Muscle layer of colon (tissue), 2 donors: ENCODE results near the gene PYGO1.

Experiments used
- H3K27ac ChIP-seq: one replicate; pipeline ENCODE4 v1.7.0; 2013; ENCODE audit warnings: low read depth, mild to moderate bottlenecking, low read length, moderate library complexity
- H3K27me3 ChIP-seq, 2 donors: one replicate each; pipeline ENCODE4 v1.7.0; 2013; ENCODE audit warnings: low read length in 2 of 2, mild to moderate bottlenecking in 2 of 2; ENCODE audit not compliant: insufficient read depth in 2 of 2, control insufficient read depth in 1 of 2
- H3K36me3 ChIP-seq: one replicate; pipeline ENCODE4 v1.7.0; 2013; ENCODE audit warnings: mild to moderate bottlenecking, low read length; ENCODE audit not compliant: insufficient read depth
- H3K4me1 ChIP-seq: one replicate; pipeline ENCODE4 v1.7.0; 2013; ENCODE audit warnings: mild to moderate bottlenecking, low read length; ENCODE audit not compliant: insufficient read depth
- H3K4me3 ChIP-seq, 2 donors: one replicate each; pipeline ENCODE4 v1.7.0; 2013; ENCODE audit warnings: low read length in 2 of 2, low read depth in 1 of 2, mild to moderate bottlenecking in 1 of 2, moderate library complexity in 1 of 2
- H3K9ac ChIP-seq: one replicate; pipeline ENCODE4 v1.7.0; 2013; ENCODE audit warnings: low read length
- H3K9me3 ChIP-seq: one replicate; pipeline ENCODE4 v1.7.0; 2013; ENCODE audit warnings: mild to moderate bottlenecking, low read length
- donor health status: abdominal sarcoma.
- donor health status: Adenocarcinoma of cecum.

Gene PYGO1, protein sequence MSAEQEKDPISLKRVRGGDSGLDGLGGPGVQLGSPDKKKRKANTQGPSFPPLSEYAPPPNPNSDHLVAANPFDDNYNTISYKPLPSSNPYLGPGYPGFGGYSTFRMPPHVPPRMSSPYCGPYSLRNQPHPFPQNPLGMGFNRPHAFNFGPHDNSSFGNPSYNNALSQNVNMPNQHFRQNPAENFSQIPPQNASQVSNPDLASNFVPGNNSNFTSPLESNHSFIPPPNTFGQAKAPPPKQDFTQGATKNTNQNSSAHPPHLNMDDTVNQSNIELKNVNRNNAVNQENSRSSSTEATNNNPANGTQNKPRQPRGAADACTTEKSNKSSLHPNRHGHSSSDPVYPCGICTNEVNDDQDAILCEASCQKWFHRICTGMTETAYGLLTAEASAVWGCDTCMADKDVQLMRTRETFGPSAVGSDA

DNA sequence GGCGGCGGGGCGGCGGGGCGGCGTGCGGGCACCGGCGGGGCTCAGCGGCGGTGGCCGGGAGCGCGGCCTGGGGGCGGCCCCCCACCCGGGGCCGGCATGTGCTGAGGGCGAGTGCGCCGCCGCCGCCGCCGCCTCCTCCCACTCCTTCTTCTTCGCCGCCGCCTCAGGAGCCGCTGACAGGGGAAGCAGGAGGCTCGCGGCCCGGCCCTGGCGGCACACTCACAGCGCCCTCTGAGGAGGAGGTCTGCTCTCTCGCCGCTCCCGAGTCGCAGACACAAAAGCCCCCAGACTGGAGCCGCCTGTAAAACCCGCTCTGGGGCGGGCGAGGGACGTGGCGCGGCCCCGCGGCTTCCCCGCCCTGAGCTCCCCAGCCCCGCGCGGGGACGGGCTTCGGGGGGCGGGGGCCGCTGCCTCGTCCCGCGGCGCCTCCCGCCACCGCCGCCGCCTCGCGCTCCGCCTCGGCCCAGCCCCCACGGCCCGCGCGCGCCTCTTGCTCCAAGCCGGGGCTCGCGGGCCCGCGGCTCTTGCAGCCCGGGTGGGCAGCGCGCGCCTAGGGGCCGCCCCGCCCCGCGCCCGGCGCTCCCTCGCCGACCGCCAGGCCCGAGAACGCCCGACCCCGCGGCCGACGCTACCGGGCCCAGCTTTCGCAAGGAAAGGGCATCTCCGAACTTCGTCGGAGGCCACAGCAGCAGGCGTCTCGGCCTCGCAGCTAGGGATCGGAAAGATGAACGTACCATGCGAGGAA, at the start of gene PYGO1:
PYGO1 (minus strand) TSS at position 276 of the 745 bp plus-strand sequence. CDS start 462 bp downstream, outside the sequence.
- Histone ChIP-seq H3K27ac (peak within 1 kb of the TSS; percentile 76), H3K9ac (peak within 1 kb of the TSS; percentile 4), H3K9me3 (no peaks in the 10 kb centered on the region), H3K27me3 (no peaks in the 10 kb centered on the region), H3K4me3 (peak within 1 kb of the TSS; percentile 60 to 74), H3K4me1 (peaks cover 14% of the 10 kb centered on the region), H3K36me3 (no peaks in the 10 kb centered on the region)

DNA sequence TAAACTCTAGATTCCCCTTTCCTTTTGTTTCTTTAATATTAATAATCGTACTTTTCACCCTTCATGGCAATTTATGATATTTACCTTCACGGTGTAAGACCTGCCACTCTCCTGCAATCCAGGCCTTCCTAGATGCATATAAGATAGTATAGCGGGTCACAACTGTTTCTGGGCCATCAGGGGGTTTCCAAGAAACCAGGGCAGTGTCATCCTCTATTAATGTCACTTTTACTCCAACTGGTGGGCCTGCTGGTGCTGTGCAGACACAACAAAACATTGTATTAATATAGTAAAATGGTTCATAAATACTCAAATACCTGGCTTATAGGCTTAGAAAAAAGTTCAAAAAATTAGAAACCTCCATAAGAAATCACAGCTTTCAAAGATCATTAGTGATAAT, 48.9 kb upstream of the PYGO1 start:
- Histone ChIP-seq H3K27me3 (no peaks in the 10 kb centered on the region), H3K4me3 (no peak overlapping the region), H3K9me3 (no peaks in the 10 kb centered on the region), H3K36me3 (peaks cover 9% of the 10 kb centered on the region), H3K4me1 (no peaks in the 10 kb centered on the region), H3K9ac (no peak overlapping the region), H3K27ac (no peak overlapping the region)

- H3K9ac ChIP-seq = no peak overlapping the region
- no peak overlapping the region for H3K27ac ChIP-seq
- peaks cover 4% of the 10 kb centered on the region for H3K36me3 ChIP-seq
- no peaks in the 10 kb centered on the region for H3K9me3 ChIP-seq
- no peaks in the 10 kb centered on the region for H3K27me3 ChIP-seq
- peaks cover 4% of the 10 kb centered on the region for H3K4me1 ChIP-seq
- no peak overlapping the region for H3K4me3 ChIP-seq
Measured at GRCh38 chr15:55633731-55634130, 45.6 kb upstream of the PYGO1 start.

GRCh38 chr15:55632434-55632833, 44.3 kb upstream of the PYGO1 start:
- Histone ChIP-seq H3K9ac (no peak overlapping the region), H3K27ac (no peak overlapping the region), H3K4me1 (peaks cover 4% of the 10 kb centered on the region), H3K9me3 (no peaks in the 10 kb centered on the region), H3K4me3 (no peak overlapping the region), H3K36me3 (no peaks in the 10 kb centered on the region), H3K27me3 (no peaks in the 10 kb centered on the region)

- no peak overlapping the region for H3K9ac ChIP-seq
- H3K4me1 ChIP-seq = peaks cover 4% of the 10 kb centered on the region
- H3K27ac ChIP-seq = no peak overlapping the region
- no peaks in the 10 kb centered on the region for H3K9me3 ChIP-seq
- H3K27me3 ChIP-seq = no peaks in the 10 kb centered on the region
- H3K4me3 ChIP-seq = no peak overlapping the region
- H3K36me3 ChIP-seq = no peaks in the 10 kb centered on the region
Measured at GRCh38 chr15:55630858-55631257, 42.7 kb upstream of the PYGO1 start.

GRCh38 chr15:55628369-55628730, 40.2 kb upstream of the PYGO1 start:
- no peaks in the 10 kb centered on the region for H3K27me3 ChIP-seq
- no peak overlapping the region for H3K27ac ChIP-seq
- no peaks in the 10 kb centered on the region for H3K36me3 ChIP-seq
- H3K9ac ChIP-seq = no peak overlapping the region
- H3K9me3 ChIP-seq = no peaks in the 10 kb centered on the region
- H3K4me3 ChIP-seq = no peak overlapping the region
- H3K4me1 ChIP-seq = peaks cover 4% of the 10 kb centered on the region

- no peaks in the 10 kb centered on the region for H3K27me3 ChIP-seq
- no peak overlapping the region for H3K9ac ChIP-seq
- no peak overlapping the region for H3K27ac ChIP-seq
- no peaks in the 10 kb centered on the region for H3K36me3 ChIP-seq
- H3K9me3 ChIP-seq = no peaks in the 10 kb centered on the region
- H3K4me3 ChIP-seq = no peak overlapping the region
- H3K4me1 ChIP-seq = peaks cover 4% of the 10 kb centered on the region
Measured at GRCh38 chr15:55627730-55628368, 39.7 kb upstream of the PYGO1 start.

- H3K9me3 ChIP-seq = no peaks in the 10 kb centered on the region
- no peaks in the 10 kb centered on the region for H3K27me3 ChIP-seq
- H3K9ac ChIP-seq = no peak overlapping the region
- H3K4me3 ChIP-seq = no peak overlapping the region
- H3K36me3 ChIP-seq = no peaks in the 10 kb centered on the region
- H3K27ac ChIP-seq = no peak overlapping the region
- no peaks in the 10 kb centered on the region for H3K4me1 ChIP-seq
Measured at GRCh38 chr15:55619783-55620182, 31.6 kb upstream of the PYGO1 start.

DNA sequence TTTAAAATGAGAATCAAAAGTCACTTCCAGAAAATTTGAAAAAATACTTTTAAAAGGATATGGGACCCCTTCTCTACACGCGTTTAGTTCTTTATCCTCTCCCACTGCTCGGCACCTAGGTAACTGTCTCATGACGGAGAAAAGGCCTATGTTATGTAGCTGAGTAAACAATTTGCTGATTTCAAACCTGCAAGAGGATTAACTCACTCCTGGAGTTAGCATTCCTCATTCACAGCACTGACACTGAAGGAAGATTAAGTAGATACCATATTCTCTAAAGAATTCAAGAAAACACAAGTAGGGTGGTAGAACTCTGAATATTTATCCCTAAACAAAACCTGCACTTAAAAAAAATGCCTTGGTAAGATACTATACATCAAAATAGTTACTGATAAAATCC, 30.2 kb upstream of the PYGO1 start:
- H3K4me3 ChIP-seq = no peak overlapping the region
- H3K9ac ChIP-seq = no peak overlapping the region
- H3K27ac ChIP-seq = no peak overlapping the region
- H3K36me3 ChIP-seq = no peaks in the 10 kb centered on the region
- H3K9me3 ChIP-seq = no peaks in the 10 kb centered on the region
- H3K4me1 ChIP-seq = no peaks in the 10 kb centered on the region
- H3K27me3 ChIP-seq = no peaks in the 10 kb centered on the region

DNA sequence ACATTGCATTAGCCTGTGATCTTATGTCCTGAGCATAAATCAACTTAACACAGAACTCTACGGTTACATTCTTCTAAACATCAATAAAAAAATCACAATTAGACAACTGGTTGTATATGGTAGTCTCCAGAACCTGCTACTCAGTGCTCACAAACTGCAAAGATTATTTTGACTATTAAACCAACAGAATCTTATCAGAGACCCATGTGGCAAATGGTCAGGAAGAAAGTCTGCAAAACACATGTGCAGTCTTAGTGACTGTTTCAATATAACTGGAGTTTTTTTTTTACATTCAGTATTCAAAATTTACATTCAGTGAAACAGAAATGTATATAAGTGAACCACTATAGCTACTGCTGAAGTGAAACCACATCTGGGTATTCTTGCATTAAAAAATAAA, 27.3 kb upstream of the PYGO1 start:
- Histone ChIP-seq H3K27me3 (no peaks in the 10 kb centered on the region), H3K4me3 (no peak overlapping the region), H3K27ac (no peak overlapping the region), H3K9ac (no peak overlapping the region), H3K36me3 (no peaks in the 10 kb centered on the region), H3K4me1 (no peaks in the 10 kb centered on the region), H3K9me3 (no peaks in the 10 kb centered on the region)

GRCh38 chr15:55613727-55614126, 25.6 kb upstream of the PYGO1 start:
- H3K9me3 ChIP-seq = no peaks in the 10 kb centered on the region
- H3K27ac ChIP-seq = no peak overlapping the region
- H3K27me3 ChIP-seq = no peaks in the 10 kb centered on the region
- no peak overlapping the region for H3K4me3 ChIP-seq
- H3K9ac ChIP-seq = no peak overlapping the region
- H3K4me1 ChIP-seq = no peaks in the 10 kb centered on the region
- H3K36me3 ChIP-seq = no peaks in the 10 kb centered on the region
